Brain microvascular endothelial cell (primary cell): ENCODE data around the gene SCGB1C2.

Experiments
- DNase-seq: peaks from one replicate; pipeline ENCODE4 v3.0.0-alpha.2; 2020
- H3K27ac ChIP-seq: fragments of 250-450 bp; sonication (Bioruptor Pico); 2 replicates; pipeline ENCODE4 v1.5.1; 2020; ENCODE audit warnings: mild to moderate bottlenecking, moderate library complexity
- H3K27me3 ChIP-seq: fragments of 250-450 bp; sonication (Bioruptor Pico); replicated peaks from 2 replicates; pipeline ENCODE4 v1.5.1; 2020; ENCODE audit warnings: mild to moderate bottlenecking
- H3K36me3 ChIP-seq: fragments of 250-450 bp; sonication (Bioruptor Pico); replicated peaks from 2 replicates; pipeline ENCODE4 v1.5.1; 2020; ENCODE audit warnings: mild to moderate bottlenecking
- H3K4me3 ChIP-seq: 2 replicates; pipeline ENCODE4 v1.5.1; 2011; ENCODE audit warnings: low read depth, mild to moderate bottlenecking, control low read depth, low read length, moderate library complexity
- in situ Hi-C: cut with HindIII; loops from 2 replicates; pipeline ENCODE4 v1.10.0; 2017; ENCODE audit warnings: low sequenced_read_pairs, low pct_ligation_motif_present
- TF ChIP-seq, protein P1 (sequence below): IDR thresholded peaks from 2 replicates; pipeline ENCODE4 v1.5.1; 2011; ENCODE audit warnings: low read depth, mild to moderate bottlenecking, moderate library complexity, low read length, control low read depth, inconsistent platforms; ENCODE audit errors: missing control alignments

Gene SCGB1C2

DNA sequence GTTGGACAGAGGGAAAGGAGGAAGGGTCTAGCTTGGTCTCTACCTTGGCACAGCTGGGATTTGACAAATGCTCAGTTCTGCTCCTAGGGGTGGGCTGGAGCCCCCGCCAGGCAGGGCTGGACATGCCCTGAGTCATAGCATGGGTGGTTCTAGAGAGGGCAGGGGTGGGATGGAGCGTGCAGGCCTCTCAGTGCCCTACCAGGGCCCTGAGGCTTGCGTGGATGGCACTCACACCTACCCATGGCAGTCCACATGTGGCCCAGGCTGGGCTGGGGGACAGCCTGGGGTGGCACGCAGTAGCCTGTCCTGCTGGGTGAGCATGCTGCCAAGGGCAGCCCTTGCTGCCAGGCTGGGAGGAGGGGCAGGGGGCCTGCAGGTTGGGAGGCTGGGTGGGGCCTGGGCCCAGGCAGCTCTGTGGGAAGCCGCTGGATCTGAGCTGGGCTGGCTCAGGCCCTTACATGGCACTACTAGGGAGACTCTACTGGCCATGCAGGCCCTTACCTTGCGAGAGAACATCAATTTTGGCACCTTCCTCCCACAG, 32.8 kb downstream of the SCGB1C2 start:
- Histone ChIP-seq H3K27me3 (peaks cover 4% of the 10 kb centered on the region), H3K27ac (no peak overlapping the region), H3K4me3 (no peak overlapping the region), H3K36me3 (no peaks in the 10 kb centered on the region)
- in situ Hi-C loops: no loop called here
- DNase-seq: no peak
- TF ChIP-seq, protein P1, sequence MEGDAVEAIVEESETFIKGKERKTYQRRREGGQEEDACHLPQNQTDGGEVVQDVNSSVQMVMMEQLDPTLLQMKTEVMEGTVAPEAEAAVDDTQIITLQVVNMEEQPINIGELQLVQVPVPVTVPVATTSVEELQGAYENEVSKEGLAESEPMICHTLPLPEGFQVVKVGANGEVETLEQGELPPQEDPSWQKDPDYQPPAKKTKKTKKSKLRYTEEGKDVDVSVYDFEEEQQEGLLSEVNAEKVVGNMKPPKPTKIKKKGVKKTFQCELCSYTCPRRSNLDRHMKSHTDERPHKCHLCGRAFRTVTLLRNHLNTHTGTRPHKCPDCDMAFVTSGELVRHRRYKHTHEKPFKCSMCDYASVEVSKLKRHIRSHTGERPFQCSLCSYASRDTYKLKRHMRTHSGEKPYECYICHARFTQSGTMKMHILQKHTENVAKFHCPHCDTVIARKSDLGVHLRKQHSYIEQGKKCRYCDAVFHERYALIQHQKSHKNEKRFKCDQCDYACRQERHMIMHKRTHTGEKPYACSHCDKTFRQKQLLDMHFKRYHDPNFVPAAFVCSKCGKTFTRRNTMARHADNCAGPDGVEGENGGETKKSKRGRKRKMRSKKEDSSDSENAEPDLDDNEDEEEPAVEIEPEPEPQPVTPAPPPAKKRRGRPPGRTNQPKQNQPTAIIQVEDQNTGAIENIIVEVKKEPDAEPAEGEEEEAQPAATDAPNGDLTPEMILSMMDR: no peak

DNA sequence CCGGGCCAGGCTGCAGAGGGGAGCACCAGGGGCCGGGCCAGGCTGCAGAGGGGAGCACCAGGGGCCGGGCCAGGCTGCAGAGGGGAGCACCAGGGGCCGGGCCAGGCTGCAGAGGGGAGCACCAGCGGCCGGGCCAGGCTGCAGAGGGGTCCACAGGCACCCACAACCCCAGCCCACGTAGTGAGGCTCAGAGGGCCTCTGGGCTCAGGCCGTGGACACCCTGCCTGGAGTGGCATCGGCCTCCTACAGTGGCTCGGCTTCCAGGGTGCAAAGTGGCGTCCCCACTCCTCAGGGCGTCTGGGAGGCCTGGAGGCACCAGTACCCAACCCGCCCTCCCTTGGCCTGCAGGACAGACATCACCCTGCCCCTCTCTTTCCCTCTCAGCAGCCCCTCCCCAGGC, 34.5 kb downstream of the SCGB1C2 start:
- H3K27me3 ChIP-seq: peaks cover 6% of the 10 kb centered on the region
- H3K27ac ChIP-seq: no peak overlapping the region
- H3K4me3 ChIP-seq: no peak overlapping the region
- TF ChIP-seq, protein P1: no peak
- in situ Hi-C loops: no loop called here
- no peaks in the 10 kb centered on the region for H3K36me3 ChIP-seq
- DNase-seq: no peak

DNA sequence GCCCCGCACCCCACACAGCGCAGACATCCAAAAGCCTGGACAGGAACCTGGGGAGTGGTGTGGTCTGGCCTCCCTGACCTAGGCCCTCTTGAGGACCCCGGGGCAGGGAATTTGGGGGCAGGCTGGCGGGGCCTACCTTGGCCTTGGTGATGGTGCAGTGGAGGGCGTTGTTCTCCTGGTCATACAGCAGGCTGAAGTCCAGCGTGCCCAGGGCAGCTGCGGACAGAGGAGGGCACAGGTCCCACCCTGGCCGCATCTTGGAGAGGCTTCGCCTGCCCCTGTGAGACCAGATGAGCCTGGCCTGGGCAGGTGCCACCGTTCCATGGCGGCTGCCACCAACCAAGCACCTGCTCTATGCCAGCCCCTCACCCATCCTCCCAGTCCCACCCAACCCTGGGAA, 35.0 kb downstream of the SCGB1C2 start:
- no peak for DNase-seq
- no peak overlapping the region for H3K4me3 ChIP-seq
- TF ChIP-seq, protein P1: no peak
- no peak overlapping the region for H3K27ac ChIP-seq
- H3K27me3 ChIP-seq: peaks cover 7% of the 10 kb centered on the region
- in situ Hi-C loops: no loop called here
- H3K36me3 ChIP-seq: no peaks in the 10 kb centered on the region

DNA sequence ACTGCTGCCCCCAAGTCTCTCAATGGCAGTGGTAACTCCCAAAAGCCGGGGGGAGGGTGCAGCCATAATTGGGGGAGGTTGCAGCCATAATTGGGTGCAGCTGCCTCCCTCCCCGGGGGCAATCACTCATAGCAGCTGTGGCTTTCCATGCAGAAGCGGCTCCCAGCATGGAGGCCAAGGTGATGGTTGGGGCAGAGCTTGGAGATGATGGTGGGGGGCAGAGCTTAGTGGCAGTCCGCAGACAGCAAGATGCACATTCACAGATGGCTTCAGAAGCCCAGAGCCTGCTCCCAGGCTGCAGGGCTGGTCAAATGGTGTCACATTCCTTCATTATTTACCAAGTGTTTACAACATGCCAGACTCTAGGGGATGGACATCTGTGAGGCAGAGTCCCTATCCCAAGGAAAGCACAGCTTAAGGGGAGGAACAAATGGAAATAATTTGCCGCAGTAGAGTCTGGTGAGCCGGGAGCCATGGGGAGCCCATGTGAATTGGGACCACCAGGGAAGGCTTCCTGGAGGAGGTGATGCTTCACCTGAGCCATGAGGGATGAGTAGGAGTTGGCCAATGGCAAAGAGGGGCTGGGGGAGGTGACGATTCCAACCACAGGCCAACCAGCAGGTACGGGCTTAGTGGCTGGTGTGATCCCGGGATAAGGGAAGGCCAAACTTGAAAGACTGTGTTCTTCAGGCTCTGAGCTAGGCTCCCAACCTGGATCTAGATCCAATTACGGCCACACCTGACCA, 36.0 kb downstream of the SCGB1C2 start:
- TF ChIP-seq, protein P1: no peak
- H3K27me3 ChIP-seq: peaks cover 16% of the 10 kb centered on the region
- no peak overlapping the region for H3K4me3 ChIP-seq
- in situ Hi-C loops: no loop called here
- DNase-seq: no peak
- H3K36me3 ChIP-seq: no peaks in the 10 kb centered on the region
- H3K27ac ChIP-seq: no peak overlapping the region

- in situ Hi-C loops: no loop called here
- Histone ChIP-seq H3K4me3 (no peak overlapping the region), H3K27me3 (peaks cover 51% of the 10 kb centered on the region), H3K27ac (no peak overlapping the region), H3K36me3 (no peaks in the 10 kb centered on the region)
- TF ChIP-seq, protein P1: no peak
- no peak for DNase-seq
These were observed 39.8 kb downstream of the SCGB1C2 start for GRCh38 chr17:177155-177554.
